Ectodermal cell (in vitro differentiated cells): ENCODE results near the gene SGIP1.
A peak's percentile ranks its signal among the peaks of the same experiment; 100 is the strongest.

Source experiments
- H3K27ac ChIP-seq: 2 replicates; pipeline ENCODE4 v1.7.0; 2013; ENCODE audit warnings: mild to moderate bottlenecking, low read depth, low read length; ENCODE audit not compliant: insufficient read depth, poor library complexity, severe bottlenecking
- H3K27me3 ChIP-seq: 2 replicates; pipeline ENCODE4 v1.7.0; 2013; ENCODE audit warnings: mild to moderate bottlenecking, low read length; ENCODE audit not compliant: insufficient read depth, control insufficient read depth, poor library complexity, severe bottlenecking
- H3K36me3 ChIP-seq: one replicate; pipeline ENCODE4 v1.7.0; 2013; ENCODE audit warnings: low read length; ENCODE audit not compliant: control insufficient read depth, insufficient read depth
- H3K4me1 ChIP-seq: one replicate; pipeline ENCODE4 v1.7.0; 2013; ENCODE audit warnings: low read length; ENCODE audit not compliant: control insufficient read depth, insufficient read depth
- H3K4me3 ChIP-seq: 2 replicates; pipeline ENCODE4 v1.7.0; 2013; ENCODE audit warnings: low read depth, low read length, control low read depth; ENCODE audit not compliant: insufficient read depth
- H3K9me3 ChIP-seq: 2 replicates; pipeline ENCODE4 v1.7.0; 2013; ENCODE audit warnings: mild to moderate bottlenecking, low read length, moderate library complexity; ENCODE audit not compliant: control insufficient read depth
- WGBS, 2 experiments: methylation state at CpG; one replicate each; pipeline ENCODE4 v1.1.7; 2013; ENCODE audit warnings: missing lambda C conversion rate in 2 of 2; 5-methylcytosine and 5-hydroxymethylcytosine counted together

The SGIP1 gene

DNA sequence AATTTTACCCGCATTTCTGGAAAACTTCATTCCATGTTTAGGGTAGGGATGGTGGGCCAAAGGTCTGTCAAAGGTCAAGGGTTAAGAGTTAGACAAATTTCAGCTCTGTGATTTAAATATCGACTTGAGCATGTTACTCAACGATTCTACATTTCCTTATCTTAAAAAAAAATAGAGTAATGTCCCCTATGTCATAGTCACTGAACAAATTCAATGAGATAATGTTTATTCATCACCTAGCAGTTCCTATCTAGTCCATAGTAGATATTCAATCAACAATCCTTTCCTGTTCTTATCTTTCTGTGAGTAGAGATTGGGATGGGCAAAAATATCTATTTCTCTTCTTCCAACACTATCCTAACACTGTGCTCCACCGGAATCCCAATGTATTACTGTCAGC, 217.2 kb downstream of the SGIP1 start:
- H3K27ac ChIP-seq, result no peak overlapping the region
- no peaks in the 10 kb centered on the region for H3K9me3 ChIP-seq
- H3K4me3 ChIP-seq, result no peak overlapping the region
- no peaks in the 10 kb centered on the region for H3K36me3 ChIP-seq
- peaks cover 29% of the 10 kb centered on the region for H3K27me3 ChIP-seq
- no peaks in the 10 kb centered on the region for H3K4me1 ChIP-seq
- WGBS, 2 experiments, result 86 to 95% methylated on average over 2 to 4 of the region's 4 CpGs

DNA sequence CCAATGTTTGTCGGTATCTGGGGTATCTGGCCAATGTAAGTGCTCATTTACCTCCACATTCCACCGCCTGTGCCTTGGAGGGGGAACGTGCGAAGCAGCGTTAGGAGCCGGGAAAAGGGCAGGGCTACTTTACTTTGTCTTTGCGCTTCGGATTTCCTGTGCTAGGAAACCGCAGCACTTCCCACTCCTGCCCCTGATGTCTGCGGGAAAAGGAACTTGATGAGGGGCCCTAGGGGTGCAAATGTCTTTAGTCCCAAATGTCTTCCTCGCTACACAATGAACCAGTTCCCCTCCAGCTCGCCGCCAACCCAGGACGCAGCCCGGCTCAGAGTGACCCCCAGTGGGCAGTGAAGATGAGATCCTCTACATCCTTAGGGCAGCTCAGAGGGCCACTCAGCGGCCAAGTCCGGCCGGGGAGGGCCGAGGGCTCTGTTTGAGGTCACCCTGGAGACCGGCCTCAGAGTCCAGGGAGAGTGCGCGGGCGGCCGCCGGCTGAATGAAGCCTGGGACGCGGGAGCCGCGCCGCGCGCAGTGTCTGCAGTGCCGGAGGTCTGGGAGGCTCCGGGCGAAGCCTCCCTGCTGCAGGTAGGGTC, 218.1 kb downstream of the SGIP1 start, which contains the start of gene DYNLT5:
Gene DYNLT5, plus strand, starts transcription at position 460 of the 593 bp plus-strand sequence. CDS start 2,200 bp downstream, outside the sequence.
- WGBS, 2 experiments, result 3 to 4% methylated on average over 35 of the region's 35 CpGs

DNA sequence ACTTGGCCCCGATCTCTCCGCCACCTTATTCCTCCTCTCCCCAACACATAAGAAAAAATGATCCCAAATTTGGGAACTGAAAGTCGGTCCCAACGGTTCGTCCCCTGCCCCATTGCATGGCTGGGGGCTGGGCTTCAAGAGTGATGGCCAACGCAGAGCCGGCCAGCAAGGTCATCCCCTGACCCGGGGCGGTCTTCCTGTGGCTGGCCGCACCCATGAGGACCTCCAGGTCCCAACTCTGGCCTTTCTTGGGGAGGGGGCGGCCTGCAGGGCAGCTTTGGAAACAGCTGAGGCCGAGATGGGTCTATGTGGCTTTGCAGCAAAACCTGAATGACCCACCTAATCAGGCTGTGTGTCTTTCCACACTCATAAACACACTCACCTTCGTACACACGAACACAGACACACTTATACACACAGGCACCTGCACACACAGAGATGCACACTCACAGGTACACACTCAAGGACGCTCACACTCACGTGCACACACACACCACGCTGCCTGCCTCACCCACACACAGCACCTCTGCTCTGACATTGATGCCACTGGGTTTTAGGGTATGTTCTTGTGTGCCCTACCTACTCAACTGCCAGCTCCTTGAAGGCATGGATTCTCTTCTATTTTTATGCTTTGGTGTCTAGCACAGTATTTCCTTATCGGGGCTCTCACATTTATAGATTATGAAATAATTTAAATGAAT, 218.9 kb downstream of the SGIP1 start:
- peaks cover 29% of the 10 kb centered on the region for H3K27me3 ChIP-seq
- no peak overlapping the region for H3K27ac ChIP-seq
- WGBS, 2 experiments, result 55 to 57% methylated on average over 17 of the region's 18 CpGs
- no peaks in the 10 kb centered on the region for H3K4me1 ChIP-seq
- H3K4me3 ChIP-seq, result peak overlapping the region; percentile 22
- H3K9me3 ChIP-seq, result no peaks in the 10 kb centered on the region
- H3K36me3 ChIP-seq, result no peaks in the 10 kb centered on the region

More for the DNA sequence above, 218.1 kb downstream of the SGIP1 start, which contains the start of gene DYNLT5:
- Histone ChIP-seq H3K4me3 (peak within 1 kb of the TSS; percentile 22), H3K27me3 (peaks cover 29% of the 10 kb centered on the region), H3K27ac (no peak within 1 kb of the TSS), H3K36me3 (no peaks in the 10 kb centered on the region), H3K4me1 (no peaks in the 10 kb centered on the region), H3K9me3 (no peaks in the 10 kb centered on the region)

DNA sequence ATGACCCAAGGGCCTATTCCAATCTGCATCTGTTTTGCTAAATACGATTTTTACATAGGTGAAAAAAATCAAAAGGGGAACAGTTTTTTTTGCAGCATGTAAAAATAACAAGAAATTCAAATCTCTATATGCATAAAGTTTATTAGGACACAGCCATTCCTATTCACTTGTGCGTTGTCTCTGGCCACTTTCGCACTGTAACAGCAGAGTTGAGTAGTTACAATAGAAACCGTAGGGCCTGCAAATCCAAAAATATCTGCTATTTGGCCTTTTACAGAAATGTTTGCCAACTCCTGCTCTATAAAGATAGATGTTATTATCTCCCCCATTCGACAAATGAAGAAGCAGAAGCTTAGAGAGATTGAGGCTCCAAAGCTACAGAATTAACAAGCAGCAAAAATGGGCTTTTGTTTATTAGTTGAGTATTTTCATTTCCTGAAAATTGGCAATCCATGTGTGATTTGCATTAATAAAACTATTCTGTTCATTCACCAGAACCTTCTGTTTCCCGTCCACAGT, 223.8 kb downstream of the SGIP1 start:
- H3K4me1 ChIP-seq, result no peaks in the 10 kb centered on the region
- H3K36me3 ChIP-seq, result no peaks in the 10 kb centered on the region
- 94 to 96% methylated on average over 4 to 6 of the region's 6 CpGs for WGBS, 2 experiments
- H3K4me3 ChIP-seq, result no peak overlapping the region
- peaks cover 9% of the 10 kb centered on the region for H3K27me3 ChIP-seq
- no peaks in the 10 kb centered on the region for H3K9me3 ChIP-seq
- H3K27ac ChIP-seq, result no peak overlapping the region

DNA sequence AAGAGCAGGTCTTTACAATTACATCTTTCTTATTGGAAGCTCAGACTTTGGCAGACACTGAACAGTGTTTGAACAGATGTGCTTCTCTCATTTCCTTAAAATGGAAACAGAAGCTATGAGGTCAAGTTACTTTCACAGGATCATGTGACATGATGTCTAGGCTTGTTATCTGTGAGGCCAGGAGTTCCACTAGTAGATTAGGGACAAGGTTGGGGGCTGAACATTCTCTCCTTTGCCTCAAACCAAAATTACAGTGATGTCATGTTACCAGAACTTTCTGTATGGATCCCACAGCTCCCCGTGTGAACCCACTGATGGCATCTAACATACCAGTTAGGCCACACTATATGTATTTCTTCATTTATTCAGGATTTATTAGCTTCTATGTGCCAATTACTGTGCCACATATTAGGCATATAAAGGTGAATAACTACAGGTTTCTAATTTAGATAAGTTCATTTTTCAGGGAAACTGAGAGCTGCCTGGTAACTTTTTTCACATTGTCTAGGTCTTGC, 224.3 kb downstream of the SGIP1 start:
- Histone ChIP-seq H3K4me3 (no peak overlapping the region), H3K27me3 (peaks cover 5% of the 10 kb centered on the region), H3K27ac (no peak overlapping the region), H3K36me3 (no peaks in the 10 kb centered on the region), H3K9me3 (no peaks in the 10 kb centered on the region), H3K4me1 (no peaks in the 10 kb centered on the region)
- 89 to 100% methylated on average over 1 of the region's 1 CpG for WGBS, 2 experiments

DNA sequence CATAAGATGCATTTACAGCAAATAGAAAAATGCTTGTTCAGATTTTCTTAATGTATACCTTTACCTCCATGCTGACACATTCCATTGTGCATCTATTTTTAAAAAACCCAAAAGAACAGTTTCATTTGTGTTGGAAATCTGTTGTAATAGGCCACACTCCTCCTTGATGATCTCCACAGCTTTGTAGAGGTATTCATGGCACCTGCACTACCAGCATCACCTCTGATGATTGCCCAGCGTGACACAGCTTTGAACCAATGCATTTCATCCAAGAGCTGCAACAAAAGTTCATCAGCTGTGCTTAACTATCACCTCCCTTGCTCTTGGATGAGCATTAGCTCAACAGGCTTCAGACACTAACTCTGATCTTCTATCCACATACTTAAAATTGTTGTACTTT, 226.6 kb downstream of the SGIP1 start:
- Histone ChIP-seq H3K9me3 (no peaks in the 10 kb centered on the region), H3K27me3 (no peaks in the 10 kb centered on the region), H3K4me1 (no peaks in the 10 kb centered on the region), H3K36me3 (no peaks in the 10 kb centered on the region), H3K4me3 (no peak overlapping the region), H3K27ac (no peak overlapping the region)
- 92% methylated on average over 1 of the region's 1 CpG for WGBS, 2 experiments

DNA sequence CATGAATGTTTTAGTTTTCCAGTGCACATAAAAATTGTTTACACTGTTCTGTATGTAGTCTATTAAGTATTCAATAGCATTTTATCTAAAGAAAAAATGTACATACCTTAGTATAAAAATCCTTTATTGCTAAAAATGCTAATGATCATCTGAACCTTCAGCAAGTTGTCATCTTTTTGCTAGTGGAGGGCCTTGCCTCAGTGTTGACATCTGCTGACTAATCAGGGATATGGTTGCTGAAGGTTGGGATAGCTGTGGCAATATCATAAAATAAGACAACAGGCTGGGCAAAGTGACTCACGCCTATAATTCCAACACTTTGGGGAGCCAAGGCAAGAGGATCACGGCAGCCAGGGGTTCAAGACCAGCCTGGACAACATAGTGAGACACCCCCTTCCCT, 227.3 kb downstream of the SGIP1 start:
- no peak overlapping the region for H3K27ac ChIP-seq
- no peaks in the 10 kb centered on the region for H3K27me3 ChIP-seq
- no peaks in the 10 kb centered on the region for H3K36me3 ChIP-seq
- H3K4me1 ChIP-seq, result no peaks in the 10 kb centered on the region
- no peaks in the 10 kb centered on the region for H3K9me3 ChIP-seq
- WGBS, 2 experiments, result 77 to 93% methylated on average over 2 of the region's 2 CpGs
- no peak overlapping the region for H3K4me3 ChIP-seq

DNA sequence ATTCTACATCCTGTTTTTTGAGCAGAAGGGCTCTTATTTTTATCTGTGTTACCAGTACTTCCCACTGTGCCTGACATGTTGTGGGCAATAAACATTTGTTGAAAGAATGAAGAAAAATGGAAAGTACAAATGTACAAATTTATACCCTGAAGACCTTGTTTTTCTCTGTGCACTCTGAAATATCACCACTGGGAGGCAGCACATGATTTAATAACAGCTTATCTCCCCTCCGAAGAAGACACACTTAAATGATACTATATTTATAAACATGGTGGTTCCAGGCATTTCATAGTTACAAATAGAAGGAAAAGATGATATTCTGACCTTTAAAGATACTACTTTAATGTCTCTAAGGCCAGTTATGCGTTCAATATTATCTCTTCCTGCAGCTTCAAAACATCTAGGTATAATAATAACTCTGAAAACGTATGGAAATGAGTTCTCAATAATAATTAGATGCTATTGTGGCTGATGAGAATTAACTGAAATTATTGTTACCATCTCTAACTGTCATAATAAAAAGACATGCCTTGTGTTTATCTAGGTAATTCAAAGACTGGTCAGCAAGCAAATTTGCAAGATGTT, 231.1 kb downstream of the SGIP1 start:
- Histone ChIP-seq H3K4me3 (no peak overlapping the region), H3K4me1 (no peaks in the 10 kb centered on the region), H3K36me3 (no peaks in the 10 kb centered on the region), H3K27ac (no peak overlapping the region), H3K9me3 (no peaks in the 10 kb centered on the region), H3K27me3 (no peaks in the 10 kb centered on the region)
- no CpG with 5 or more reads among the region's 3 CpGs for WGBS, 2 experiments

DNA sequence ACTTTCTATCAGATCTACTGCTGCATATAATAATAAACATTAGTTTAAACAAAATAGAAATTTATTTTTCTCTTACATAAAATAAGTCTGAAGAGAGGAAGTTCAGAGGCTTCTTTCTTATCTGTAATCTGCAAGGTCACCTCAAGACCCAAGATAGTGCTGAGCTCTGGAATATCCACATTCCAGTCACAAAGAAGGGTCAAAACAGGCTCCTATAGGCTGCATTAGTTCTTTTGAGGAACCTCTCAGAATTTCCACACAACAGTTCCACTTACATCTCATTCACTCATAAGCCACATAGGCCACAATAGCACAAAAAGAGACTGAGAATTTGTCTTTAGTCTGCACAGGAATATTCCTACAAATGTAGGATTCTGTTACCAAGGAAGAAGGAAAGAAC, 233.7 kb downstream of the SGIP1 start:
- H3K27me3 ChIP-seq, result no peaks in the 10 kb centered on the region
- H3K27ac ChIP-seq, result no peak overlapping the region
- no peaks in the 10 kb centered on the region for H3K4me1 ChIP-seq
- H3K4me3 ChIP-seq, result no peak overlapping the region
- H3K9me3 ChIP-seq, result no peaks in the 10 kb centered on the region
- H3K36me3 ChIP-seq, result no peaks in the 10 kb centered on the region

DNA sequence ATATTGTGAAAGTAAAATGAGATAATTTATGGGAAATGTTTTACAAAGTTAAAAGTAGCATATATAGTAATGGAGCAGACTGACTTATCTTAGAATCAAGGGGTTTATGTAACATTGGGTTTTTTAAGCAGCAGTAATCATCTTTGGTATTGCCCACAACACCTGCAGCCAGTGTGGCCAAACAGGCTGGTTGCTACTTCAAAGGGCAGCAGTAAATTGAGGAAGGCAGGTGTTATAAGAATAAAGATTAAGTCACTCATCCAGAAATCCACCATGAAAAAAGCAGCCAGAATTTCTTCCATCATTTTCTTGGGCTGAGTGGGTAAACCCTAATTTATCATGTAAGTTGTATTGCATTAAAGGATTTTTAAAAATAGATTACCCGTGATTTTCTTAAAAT, 235.0 kb downstream of the SGIP1 start:
- Histone ChIP-seq H3K4me1 (peaks cover 3% of the 10 kb centered on the region), H3K4me3 (no peak overlapping the region), H3K36me3 (no peaks in the 10 kb centered on the region), H3K27me3 (no peaks in the 10 kb centered on the region), H3K27ac (no peak overlapping the region), H3K9me3 (no peaks in the 10 kb centered on the region)
- WGBS, 2 experiments, result 100% methylated on average over 1 of the region's 1 CpG; no CpG with 5 or more reads in 1 of the 2 experiments
